Glutamatergic neuron (in vitro differentiated cells): ENCODE data around the gene OTOS. TPM values are rescaled to one million over a fixed set of nuclear protein-coding genes. Genes with fewer than 3 reads are reported as not detected.

Experiments
- total RNA-seq: library from RNA; stranded (reverse); fragmentation: NEBNext Ultra II Directional; extraction: Animal tissue kit (Norgen Biotek cat#: 25700); gene quantifications from one replicate; pipeline ENCODE4 v1.2.1, GENCODE V29; 2021; ENCODE audit not compliant: unreplicated experiment

The OTOS gene
- total RNA-seq, 1 donor from 2014 or later: not detected

Other genes with a start within 250 kb of the OTOS start
- 104 TPM for gene NDUFA10, start 115.3 kb downstream of the OTOS start, total RNA-seq
- not detected for gene OR6B2, start 110.2 kb downstream of the OTOS start, total RNA-seq
- gene OR6B3, start 87.1 kb downstream of the OTOS start, total RNA-seq: not detected
- 121 TPM for gene COPS9, start 4.4 kb downstream of the OTOS start, total RNA-seq